HEK293T (cell line): ENCODE data around the gene RBM10.

Source experiments
- CTBP1 ChIP-seq: fragments of 450-650 bp; IDR thresholded peaks from 2 replicates; pipeline ENCODE4 v1.6.1; 2016; ENCODE audit warnings: borderline replicate concordance
- FOXM1 ChIP-seq: fragments of 450-650 bp; IDR thresholded peaks from 2 replicates; pipeline ENCODE4 v1.6.1; 2017; ENCODE audit warnings: mild to moderate bottlenecking, borderline replicate concordance
- HDGF ChIP-seq: fragments of 450-650 bp; IDR thresholded peaks from 2 replicates; pipeline ENCODE4 v1.6.1; 2017; ENCODE audit warnings: antibody characterized with exemption, borderline replicate concordance
- L3MBTL2 ChIP-seq: fragments of 450-650 bp; conservative IDR thresholded peaks from 2 replicates; pipeline ENCODE4 v1.6.1; 2016; ENCODE audit warnings: mild to moderate bottlenecking
- NFRKB ChIP-seq: fragments of 450-650 bp; IDR thresholded peaks from 2 replicates; pipeline ENCODE4 v1.6.1; 2016; ENCODE audit warnings: mild to moderate bottlenecking, moderate library complexity
- SP1 ChIP-seq: fragments of 450-650 bp; IDR thresholded peaks from 2 replicates; pipeline ENCODE4 v1.6.1; 2017
- TARDBP ChIP-seq: fragments of 450-650 bp; IDR thresholded peaks from 2 replicates; pipeline ENCODE4 v1.6.1; 2016
- ZNF384 ChIP-seq: fragments of 450-650 bp; IDR thresholded peaks from 2 replicates; pipeline ENCODE4 v1.6.1; 2016

DNA sequence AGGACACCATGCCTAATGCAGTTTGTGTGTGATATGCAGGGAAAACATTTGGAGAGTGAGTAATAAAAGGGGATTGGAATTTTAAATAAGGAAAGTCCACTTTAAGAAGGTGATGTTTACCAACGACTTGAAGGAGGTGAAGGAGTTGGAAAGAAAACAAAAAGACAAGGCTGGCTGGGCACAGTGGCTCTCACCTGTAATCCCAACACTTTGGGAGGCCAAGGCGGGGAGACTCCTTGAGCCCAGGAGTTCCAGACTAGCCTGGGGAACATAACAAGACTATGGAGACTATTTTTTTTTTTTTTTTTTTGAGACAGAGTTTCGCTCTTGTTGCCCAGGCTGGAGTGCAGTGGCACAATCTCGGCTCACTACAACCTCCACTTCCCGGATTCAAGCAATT lies 11.5 kb upstream of the RBM10 start:
- TF ChIP-seq NFRKB (no peak), TARDBP (no peak), SP1 (no peak), FOXM1 (no peak), HDGF (no peak), CTBP1 (no peak), ZNF384 (no peak), L3MBTL2 (no peak)
